ENCODE measurements around the gene SENP6.
A peak's percentile ranks its signal among the peaks of the same experiment; 100 is the strongest.

SENP6 gene

GRCh38 chr6:75602246-75603105, 796 bp downstream of the SENP6 start:
- TF ChIP-seq CTCF (IDR thresholded peaks at IDR 0.05; ENCODE audit: low read depth, low read length), result no peak
- H3K4me3 ChIP-seq (ENCODE audit: low read depth, low read length), result peak overlapping the region; percentile 77

- no peak for TF ChIP-seq CTCF (IDR thresholded peaks at IDR 0.05; ENCODE audit: low read depth, low read length)
- peak overlapping the region; percentile 77 for H3K4me3 ChIP-seq (ENCODE audit: low read depth, low read length)
Observed at GRCh38 chr6:75603106-75603420, 1.4 kb downstream of the SENP6 start.

- no peak overlapping the region; the same call in 1 of the 2 replicates for H3K4me3 ChIP-seq (ENCODE audit: low read depth, low read length)
Observed at GRCh38 chr6:75604294-75604693, 2.6 kb downstream of the SENP6 start.

GRCh38 chr6:75605635-75606034, 4.0 kb downstream of the SENP6 start:
- TF ChIP-seq CTCF (IDR thresholded peaks at IDR 0.05; ENCODE audit: low read depth, low read length), result no peak
- H3K4me3 ChIP-seq (ENCODE audit: low read depth, low read length), result no peak overlapping the region

More at GRCh38 chr6:75604294-75604693, 2.6 kb downstream of the SENP6 start:
- no peak for TF ChIP-seq CTCF (IDR thresholded peaks at IDR 0.05; ENCODE audit: low read depth, low read length)

GRCh38 chr6:75608304-75608703, 6.6 kb downstream of the SENP6 start:
- no peak for TF ChIP-seq CTCF (IDR thresholded peaks at IDR 0.05; ENCODE audit: low read depth, low read length)
- no peak overlapping the region for H3K4me3 ChIP-seq (ENCODE audit: low read depth, low read length)

GRCh38 chr6:75608956-75609533, 7.4 kb downstream of the SENP6 start:
- no peak overlapping the region for H3K4me3 ChIP-seq (ENCODE audit: low read depth, low read length)
- TF ChIP-seq CTCF (IDR thresholded peaks at IDR 0.05; ENCODE audit: low read depth, low read length), result no peak

Measured in WI38 (cell line).